GM20431 (cell line): Measurements from ENCODE around the gene DSCAML1.

Experiments used
- in situ Hi-C: fragments of 300-500 bp; cut with MseI, MboI; formaldehyde crosslinking; loops from one replicate; pipeline ENCODE4 v1.15.0; 2020; ENCODE audit warnings: low sequenced_read_pairs; ENCODE audit not compliant: unreplicated experiment

The DSCAML1 gene

DNA sequence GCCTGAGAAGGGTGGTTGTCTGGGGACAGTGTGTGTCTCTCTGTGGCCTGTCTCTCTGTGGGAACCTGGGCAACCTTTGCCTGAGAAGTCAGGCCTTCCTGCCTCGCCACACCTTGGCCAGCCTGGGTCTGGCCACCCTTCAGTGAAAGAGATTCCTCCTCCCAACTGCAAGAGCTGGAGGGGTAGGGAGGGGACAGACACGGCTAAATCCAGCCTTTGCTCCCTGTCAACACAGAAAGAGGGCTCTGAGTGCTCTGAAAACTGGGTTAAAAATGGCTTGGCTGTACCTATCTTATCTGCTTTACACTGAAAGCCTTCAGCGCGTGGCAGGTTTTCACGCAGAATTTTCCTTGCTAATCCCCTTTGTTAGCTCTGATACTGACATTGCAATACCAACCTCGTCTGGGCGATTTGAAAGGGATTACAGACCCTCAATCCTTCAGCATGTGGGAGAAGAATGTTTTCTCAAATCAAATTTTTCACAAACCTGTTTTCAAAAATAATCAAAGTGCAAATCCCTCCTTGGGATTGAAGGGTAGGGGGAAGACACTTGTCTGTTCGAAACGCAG is 163.7 kb downstream of the DSCAML1 start:
- in situ Hi-C loops, result no loop called here

DNA sequence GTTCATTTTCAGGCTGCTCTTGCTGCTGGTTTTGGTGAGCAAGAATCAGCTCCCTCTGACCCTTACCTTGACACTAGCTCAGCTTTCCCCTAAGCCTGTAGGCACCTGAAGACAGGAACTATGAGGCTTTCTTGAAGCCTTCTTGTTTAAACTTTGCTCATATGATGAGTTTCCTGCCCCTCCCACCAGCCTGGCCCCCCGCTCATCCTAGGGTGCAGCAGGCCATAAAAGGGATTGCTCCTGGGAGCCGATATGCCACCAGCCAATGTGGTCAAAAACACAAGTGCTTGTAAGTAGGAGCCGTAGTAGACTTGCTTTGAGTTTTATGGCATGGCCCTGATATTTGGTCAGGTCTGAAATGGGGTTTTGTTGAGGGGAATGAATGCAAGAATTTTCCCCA is 164.7 kb downstream of the DSCAML1 start:
- in situ Hi-C loops, result no loop called here

DNA sequence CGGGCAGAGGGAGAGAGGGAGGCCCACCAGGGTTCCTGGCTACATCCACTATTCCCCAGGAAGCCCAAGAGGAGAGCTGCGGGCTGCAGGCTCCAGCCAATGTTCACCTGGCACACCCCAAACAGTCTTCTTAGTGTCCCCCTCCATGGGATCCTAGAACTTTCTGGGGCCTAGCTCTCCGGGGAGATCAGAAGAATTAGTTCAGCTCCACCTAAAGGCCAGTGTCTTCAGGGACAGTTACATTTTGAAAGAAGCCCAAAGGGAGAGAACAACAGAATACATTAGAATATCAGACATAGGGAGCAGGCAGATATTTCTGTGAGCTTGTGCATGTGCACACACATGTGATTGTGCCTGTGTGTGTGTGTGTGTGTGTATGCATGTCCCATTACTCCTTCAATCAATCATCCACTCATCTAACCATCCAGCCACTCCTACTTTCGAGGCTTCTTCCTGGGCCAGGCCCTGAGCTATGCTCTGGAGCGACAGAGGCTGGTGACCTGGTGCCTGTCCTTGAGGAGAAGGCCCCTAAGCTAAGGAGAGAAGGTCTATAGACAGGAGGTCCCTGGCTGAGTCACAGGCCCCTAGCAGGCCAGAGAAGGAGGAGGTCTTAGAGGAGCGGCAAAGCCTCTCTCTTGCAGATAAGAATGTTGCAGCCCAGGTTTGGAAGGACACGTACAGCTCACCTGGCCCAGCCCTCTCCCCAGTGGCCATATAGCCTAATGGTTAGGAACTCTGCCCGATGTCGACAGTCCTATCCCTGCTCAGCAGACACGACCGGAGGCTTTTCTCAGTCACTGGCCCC is 165.5 kb downstream of the DSCAML1 start:
- in situ Hi-C loops, result no loop called here

DNA sequence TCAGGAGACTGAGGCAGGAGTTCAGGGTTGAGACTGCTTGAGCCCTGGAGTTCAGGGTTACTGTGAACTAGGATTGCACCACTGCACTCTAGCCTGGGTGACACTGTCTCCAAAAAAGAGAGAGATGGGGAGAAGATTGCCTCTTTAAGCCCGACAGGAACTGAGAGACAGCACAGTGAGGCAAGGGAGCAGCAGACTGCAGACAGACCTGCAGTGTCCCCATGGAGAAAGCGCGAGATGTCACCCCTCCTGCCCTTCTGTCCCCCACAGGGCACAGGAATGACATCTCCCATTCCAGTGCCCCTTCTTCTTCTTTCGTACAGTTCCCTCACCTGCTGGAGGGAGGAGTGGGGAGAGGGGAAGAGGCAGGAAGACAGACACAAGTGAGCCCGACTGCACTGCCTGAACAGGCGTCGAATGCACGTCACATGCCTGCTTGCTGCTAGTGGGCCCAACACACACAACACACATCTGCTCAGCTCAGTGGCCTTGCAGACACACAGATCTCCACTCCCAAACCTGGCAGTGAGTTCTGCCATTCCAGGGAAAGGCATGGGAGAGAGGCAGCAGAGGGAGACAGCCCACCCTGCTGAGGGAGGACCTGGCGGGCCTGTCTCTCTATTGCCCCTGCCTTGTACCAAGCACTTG is 167.0 kb downstream of the DSCAML1 start:
- in situ Hi-C loops, result no loop called here

DNA sequence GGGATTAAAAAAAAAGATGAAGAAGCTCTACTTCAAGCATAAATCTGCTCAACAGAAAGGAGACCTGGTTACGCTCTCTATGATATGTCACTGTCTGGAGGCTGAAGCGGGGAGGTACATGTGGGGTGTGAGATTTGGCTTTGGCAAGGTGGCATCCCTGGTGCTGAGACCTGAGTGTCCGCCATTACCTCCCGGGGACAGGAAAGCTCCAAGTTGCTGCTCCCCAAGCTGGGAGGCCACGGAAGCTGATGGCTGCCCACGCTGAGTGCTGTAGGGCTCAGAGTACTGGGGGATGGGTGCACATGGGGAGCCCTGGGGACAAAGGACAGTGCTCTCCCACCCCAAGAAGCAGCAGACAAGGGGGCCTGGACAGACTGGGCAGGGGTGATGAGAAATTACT is 167.9 kb downstream of the DSCAML1 start:
- in situ Hi-C loops, result no loop called here

DNA sequence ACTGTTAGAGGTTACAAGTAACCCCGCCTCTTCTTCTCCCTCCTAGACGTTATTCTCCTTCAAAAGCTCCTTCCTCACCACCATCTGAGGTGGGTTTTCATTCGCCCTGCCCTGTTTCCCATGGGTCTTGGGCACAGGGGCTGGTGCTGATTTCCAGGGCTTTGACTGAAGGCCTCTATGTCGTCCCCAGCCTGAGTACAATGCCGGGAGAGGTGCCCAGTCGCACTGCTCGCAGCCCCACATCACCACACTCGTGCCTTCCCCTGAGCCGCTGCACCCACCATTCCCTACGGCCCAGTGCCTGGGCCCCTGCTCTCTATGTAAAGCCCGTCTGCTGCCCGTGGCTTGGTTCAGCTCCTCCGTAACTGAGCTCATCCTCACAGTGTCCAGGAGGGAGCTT is 169.8 kb downstream of the DSCAML1 start:
- in situ Hi-C loops, result no loop called here

DNA sequence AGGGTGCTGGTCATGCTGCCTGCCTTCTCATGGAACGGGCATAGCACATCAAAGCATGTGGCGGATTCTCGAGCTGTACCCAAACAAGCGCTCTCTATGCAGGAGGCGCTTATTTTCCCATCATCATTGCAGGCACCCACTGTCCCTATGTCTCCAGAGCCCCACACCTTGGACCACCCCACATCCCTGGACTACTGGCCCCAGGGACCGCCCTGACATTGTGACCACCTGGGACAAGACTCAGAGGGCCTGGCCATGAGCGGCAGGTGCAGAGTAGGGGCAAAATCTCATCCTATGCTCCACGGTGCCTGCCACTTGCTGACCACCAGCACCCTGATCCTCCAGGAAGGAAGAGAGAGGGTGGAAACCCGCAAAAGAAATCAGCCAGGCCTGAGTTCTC is 170.4 kb downstream of the DSCAML1 start:
- in situ Hi-C loops, result no loop called here

DNA sequence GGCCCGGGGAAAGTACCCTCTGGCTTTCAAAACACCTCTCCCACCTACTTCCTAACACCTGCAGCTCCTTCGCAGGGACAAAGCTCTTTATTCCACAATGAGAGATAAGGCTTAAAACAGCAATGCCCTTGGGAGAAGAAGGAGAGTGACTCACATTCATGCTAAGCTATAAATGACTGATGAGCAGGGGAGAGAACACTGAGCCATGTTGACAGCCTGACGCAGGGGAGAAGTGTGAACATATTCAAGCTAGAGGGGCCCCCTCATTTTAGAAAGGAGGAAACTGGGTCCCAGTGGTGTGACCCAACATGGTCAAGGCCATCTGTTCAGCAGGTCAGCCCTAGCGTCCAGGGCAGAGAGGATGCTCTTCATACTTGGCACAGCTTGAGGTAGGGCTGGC is 171.8 kb downstream of the DSCAML1 start:
- in situ Hi-C loops, result no loop called here

DNA sequence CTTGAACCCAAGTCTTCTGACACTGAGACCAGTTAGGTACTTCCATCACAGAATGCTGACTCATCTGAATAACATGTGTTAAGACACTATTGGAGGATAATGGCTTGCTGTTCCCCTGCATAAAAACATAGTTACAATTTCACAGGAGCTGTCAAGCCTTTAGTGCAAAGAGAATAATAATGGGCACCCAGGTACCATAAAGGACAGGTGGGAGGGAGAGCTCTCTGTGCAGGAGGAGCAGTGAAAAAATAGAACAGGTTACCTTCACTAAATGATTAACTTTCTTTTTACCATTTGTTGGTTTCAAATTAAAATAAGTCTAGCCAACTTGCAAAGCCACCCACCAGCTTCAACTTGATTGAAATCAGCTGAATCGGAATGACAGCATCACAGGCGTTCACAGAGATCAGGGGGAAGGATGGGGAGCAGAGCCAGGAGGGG is 173.2 kb downstream of the DSCAML1 start:
- in situ Hi-C loops, result no loop called here

DNA sequence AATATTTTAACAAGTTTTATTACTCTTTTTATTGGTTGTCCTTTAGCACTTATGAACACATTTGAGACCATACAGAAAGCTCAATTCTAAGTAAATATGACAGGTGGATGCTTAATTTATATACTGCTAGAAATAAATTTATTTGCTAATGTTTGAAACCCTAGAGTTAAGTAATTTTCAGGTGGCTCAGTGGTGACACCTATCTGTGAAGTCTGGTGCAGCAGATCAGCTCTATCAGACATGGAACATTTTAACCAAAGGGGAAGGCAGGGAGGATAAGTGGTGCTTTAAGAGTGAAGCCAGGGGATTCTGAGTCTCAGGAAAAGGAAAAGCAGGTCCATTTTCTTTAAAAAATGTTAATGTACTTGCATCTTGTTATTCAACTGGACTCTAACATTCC is 175.8 kb downstream of the DSCAML1 start:
- in situ Hi-C loops, result no loop called here

DNA sequence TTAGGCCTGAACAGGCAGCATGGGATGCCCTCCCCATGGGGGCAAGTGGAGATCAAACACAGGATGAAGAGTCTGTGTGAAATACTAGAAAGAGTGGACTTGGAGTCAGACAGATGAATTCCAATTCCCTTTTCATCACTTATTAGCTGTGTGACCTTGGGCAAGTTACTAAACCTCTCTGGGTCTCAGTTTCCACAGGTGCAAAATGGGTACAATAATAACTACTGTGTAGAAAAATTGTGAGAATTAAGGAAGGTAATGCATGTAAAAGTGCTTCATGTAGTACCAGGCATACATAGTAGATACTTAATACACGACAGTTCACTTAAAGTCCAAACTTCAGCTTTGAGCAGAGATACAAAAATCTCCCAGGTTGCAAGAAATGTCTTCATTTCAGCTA is 176.4 kb downstream of the DSCAML1 start:
- in situ Hi-C loops, result no loop called here

DNA sequence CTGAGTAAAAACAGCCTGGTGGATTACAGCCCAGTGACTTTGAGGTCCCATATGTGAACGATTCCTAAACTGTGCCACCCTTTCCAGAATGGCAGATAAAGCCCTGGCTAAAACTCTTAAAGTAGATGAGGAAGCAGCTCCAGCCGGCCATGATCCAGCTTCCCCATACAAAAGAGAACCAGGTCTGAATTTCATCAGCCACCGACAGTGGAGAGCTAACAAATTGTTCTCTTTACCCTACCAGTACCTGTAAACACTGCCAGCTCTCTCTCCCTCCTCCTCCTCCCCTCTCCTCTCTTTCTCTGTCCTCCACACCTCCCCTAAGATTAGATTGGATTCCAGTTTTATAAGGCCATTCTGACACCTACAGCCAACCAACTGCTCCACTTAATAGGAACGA is 176.9 kb downstream of the DSCAML1 start:
- in situ Hi-C loops, result no loop called here

DNA sequence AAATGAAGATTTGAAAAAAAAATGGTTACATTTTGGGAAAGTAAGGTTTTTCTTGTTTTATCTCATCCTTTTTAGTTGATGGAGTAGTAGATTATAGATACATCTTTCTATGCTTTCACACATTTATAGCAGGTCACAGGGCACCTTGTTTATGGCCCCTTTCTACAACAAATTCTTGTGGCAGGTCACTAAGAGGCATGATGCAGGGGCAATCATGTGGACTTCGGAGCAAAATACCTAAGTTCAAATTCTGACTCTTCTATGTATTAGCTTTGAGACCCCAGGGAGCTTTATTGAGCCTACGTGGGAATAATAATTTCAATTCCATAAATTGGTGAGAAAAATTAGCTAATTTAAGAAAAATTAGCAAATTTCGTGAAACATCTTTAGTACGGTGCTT is 177.4 kb downstream of the DSCAML1 start:
- in situ Hi-C loops, result no loop called here

DNA sequence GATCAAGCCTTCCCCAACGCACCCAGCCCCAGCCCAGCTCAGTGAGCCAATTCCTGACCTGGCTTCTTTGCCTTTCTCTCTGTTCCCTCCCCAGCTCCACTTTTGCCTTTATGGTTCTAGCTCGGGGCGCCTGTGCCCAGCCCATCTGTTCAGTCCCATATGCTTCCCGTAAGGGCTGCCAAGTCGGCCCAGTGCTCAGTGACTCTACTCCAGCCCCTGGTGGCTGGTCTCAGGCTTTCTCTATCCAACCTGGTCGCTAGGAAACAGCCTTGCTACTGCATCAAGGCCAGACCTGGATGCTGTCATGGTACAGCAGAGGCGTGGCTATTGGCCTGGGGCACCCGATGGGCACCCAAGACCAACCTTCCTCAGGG is 178.0 kb downstream of the DSCAML1 start:
- in situ Hi-C loops, result no loop called here

DNA sequence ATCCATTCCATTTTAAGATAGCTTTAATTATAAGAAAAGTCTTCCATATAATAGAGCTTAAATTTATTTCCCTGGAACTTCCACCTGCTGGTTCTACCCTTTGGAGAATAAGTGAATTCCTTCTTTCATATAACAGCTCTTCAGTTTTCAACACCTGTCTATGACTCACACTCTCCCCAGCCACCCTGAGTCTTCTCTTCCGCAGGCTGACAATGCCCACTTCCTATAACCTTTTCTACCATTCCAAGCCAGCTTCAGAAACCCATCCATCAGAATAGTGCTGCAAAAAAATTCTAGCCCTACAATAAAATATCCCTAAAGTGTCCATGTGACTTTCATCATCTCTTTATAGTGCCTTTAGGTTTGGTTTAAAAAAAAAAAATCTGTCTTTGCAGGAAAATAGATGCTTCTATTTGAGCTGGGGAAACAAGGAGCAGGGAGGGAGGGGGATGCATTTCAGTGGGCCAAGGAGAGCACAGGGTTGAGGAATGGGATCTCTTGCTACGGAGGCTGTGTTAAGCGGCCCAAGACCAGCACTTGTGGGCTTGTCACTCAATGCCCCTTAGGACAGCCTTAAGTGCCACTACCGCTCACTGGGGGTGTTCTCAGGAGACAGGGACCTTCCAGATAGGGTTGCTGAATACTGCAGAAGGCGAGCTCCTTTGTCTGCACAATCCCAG is 178.6 kb downstream of the DSCAML1 start:
- in situ Hi-C loops, result no loop called here

DNA sequence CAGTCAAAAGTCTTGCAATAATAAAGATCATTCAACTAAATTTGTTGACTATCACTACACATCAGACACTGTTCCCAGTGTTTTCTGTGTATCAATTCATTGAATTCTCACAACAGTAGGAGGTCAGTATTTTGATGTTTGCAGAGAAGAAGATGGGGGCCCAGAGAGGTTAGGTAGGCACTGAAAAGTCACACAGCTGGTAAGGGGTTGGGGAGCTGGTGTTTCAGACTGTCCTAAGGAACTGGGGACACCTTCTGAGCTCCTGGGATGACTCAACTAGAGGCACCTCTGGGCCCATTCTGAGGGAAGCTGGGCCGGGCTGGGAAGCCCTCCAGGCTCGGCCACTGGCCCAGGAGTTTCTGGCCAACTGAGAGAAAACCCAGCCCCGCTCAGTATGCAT is 180.0 kb downstream of the DSCAML1 start:
- in situ Hi-C loops, result no loop called here

DNA sequence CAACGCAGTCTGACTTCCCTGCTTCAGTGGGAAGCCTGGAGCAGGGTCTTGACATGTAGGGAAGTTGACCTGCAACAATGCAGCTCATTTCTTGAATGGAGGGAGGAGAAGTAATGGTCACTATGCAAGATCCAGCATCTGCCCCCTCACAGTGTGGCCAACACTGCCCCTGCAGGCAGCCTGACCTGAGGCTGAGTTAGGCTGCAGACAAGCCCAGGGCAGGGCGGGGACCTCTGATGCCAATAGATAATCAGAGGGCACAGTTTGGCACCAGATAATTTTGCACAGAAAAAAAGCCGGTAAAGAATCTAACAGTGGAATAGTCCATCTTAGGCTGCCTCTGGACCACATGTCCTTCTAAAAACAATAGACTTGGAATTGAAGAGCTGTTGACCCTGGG is 182.3 kb downstream of the DSCAML1 start:
- in situ Hi-C loops, result no loop called here

DNA sequence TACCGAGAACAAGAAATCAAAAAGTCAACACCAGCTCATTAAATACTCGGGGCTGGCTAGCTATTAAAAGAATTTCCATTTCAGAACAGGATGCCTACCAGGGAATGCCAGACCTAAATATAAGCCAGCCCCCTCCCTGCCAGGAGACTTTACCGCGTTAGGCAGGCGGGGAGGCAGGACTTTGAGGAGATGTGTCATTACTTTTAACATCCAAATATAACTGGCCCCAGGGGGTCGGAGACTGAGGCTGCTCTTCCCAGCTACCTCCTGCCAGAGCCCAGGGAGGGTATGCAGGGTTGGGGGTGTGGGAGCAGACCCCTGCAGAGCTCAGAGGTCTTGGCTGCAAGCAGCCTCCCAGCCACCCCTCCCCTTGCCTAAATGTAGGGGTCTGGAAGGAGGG is 183.5 kb downstream of the DSCAML1 start:
- in situ Hi-C loops, result no loop called here

DNA sequence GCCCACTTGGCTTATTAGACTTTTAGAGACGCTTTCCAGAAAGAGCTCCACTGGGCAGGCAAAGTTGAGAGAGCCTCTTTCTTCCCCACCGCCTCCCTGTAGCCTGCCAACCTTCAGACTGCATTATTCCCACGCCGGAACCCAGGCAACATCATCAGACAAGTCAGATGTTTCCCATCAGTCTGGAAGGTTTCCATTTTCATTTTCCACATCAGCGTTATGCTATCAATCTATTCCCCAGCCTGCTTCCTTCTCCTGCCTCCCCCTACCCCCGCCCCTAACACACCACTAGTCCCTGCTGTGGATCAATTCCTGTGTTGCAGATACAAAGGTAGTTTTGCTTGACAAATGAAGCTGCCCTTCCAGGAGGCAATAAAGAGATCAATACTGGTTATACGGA is 184.8 kb downstream of the DSCAML1 start:
- in situ Hi-C loops, result no loop called here

DNA sequence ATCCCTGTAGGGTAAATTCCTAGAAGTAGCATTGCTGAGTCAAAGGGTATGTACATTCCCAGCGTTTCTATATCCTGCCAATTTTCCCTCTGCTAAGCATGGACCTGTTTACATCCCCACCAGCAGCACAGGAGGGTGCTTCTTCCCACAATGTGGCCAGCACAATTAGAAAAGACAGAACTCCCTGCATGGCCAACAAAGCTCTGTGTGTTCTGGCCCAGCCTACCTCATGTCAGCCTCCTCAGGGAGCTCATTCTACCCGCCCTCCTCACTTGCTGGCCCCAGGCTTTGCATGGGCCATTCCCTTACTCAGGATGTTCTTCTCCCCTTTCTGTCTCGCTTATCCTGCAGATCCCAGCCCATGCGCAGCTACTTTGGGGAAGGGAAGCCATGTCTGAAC is 186.1 kb downstream of the DSCAML1 start:
- in situ Hi-C loops, result no loop called here

DNA sequence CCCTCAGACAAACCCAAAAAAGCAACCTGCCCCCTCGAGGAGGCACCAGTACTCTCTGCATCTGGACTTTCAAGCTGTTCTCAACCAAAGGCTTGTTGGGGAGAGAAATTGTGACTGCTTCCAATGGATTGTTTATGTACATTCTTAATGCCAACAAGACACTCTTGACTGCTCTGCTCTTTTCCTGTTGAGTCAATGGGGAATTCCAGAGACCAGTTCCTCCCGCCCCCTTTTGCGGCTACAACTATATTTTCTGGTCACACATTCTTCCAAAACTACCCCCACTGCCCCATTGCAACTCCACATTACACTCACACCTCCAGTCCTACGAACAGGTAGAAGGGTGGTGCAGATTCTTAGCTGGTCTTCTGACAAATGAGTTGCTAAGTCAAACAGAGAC is 187.0 kb downstream of the DSCAML1 start:
- in situ Hi-C loops, result no loop called here
